CD14-positive monocyte (primary cell): ENCODE results near the gene MYO7A. TPM values are rescaled to one million over a fixed set of nuclear protein-coding genes. Genes with fewer than 3 reads are reported as not detected.

Source experiments
- DNase-seq, 3 donors: peaks; one replicate each; pipeline ENCODE4 v3.0.0-alpha.2; 2011 to 2022
- H2AFZ ChIP-seq: 2 replicates; pipeline ENCODE4 v1.6.0; 2012; ENCODE audit warnings: mild to moderate bottlenecking, low read depth, low read length, inconsistent platforms; ENCODE audit not compliant: insufficient read depth, poor library complexity, severe bottlenecking
- H3K27ac ChIP-seq, 2 donors: 1 replicate in 1 of 2; 2 replicates in 1 of 2; pipeline ENCODE4 v1.5.1; 2012 to 2013; ENCODE audit warnings: low read length in 2 of 2, control low read depth in 1 of 2, inconsistent platforms in 1 of 2, low read depth in 1 of 2, mild to moderate bottlenecking in 1 of 2
- H3K27me3 ChIP-seq, 2 donors: one replicate each; pipeline versions ENCODE4 v1.6.0 to v1.6.1; 2011 to 2013; ENCODE audit warnings: low read length in 2 of 2; ENCODE audit not compliant: control insufficient read depth in 2 of 2, insufficient read depth in 2 of 2
- H3K36me3 ChIP-seq, 2 donors: replicated peaks in 1 of 2; 1 replicate in 1 of 2; 2 replicates in 1 of 2; pipeline versions ENCODE4 v1.5.1 to v1.6.1; 2012 to 2013; ENCODE audit warnings: low read length in 2 of 2, control low read depth in 1 of 2, inconsistent platforms in 1 of 2, mild to moderate bottlenecking in 1 of 2; ENCODE audit not compliant: insufficient read depth in 2 of 2, control insufficient read depth in 1 of 2
- H3K4me1 ChIP-seq, 2 donors: 1 replicate in 1 of 2; 2 replicates in 1 of 2; pipeline versions ENCODE4 v1.5.1 to v1.6.1; 2012 to 2013; ENCODE audit warnings: low read length in 2 of 2, control low read depth in 1 of 2, inconsistent platforms in 1 of 2, mild to moderate bottlenecking in 1 of 2, moderate library complexity in 1 of 2; ENCODE audit not compliant: insufficient read depth in 2 of 2, control insufficient read depth in 1 of 2
- H3K4me2 ChIP-seq: replicated peaks from 2 replicates; pipeline ENCODE3; 2012; ENCODE audit warnings: low read length, moderate library complexity, mild to moderate bottlenecking; ENCODE audit not compliant: poor library complexity, severe bottlenecking; ENCODE audit errors: extremely low read depth
- H3K4me3 ChIP-seq, 3 experiments: fragments of 200-600 bp in 1 of 3; sonication (generic) in 1 of 3; replicated peaks in 1 of 3; 1 replicate in 2 of 3; 2 replicates in 1 of 3; pipeline ENCODE4 v1.5.1; 2011 to 2013; ENCODE audit warnings: low read length in 3 of 3, mild to moderate bottlenecking in 3 of 3, control low read depth in 2 of 3, low read depth in 2 of 3, inconsistent platforms in 1 of 3, moderate library complexity in 1 of 3
- H3K79me2 ChIP-seq: 2 replicates; pipeline ENCODE4 v1.6.0; 2012; ENCODE audit warnings: mild to moderate bottlenecking, control low read depth, inconsistent platforms, low read length, moderate library complexity; ENCODE audit not compliant: insufficient read depth
- H3K9ac ChIP-seq: 2 replicates; pipeline ENCODE4 v1.6.0; 2017; ENCODE audit warnings: low read length, mild to moderate bottlenecking; ENCODE audit not compliant: insufficient read depth, poor library complexity, severe bottlenecking
- H3K9me3 ChIP-seq, 2 donors: replicated peaks in 1 of 2; 1 replicate in 1 of 2; 2 replicates in 1 of 2; pipeline versions ENCODE4 v1.5.1 to v1.6.1; 2012 to 2013; ENCODE audit warnings: low read length in 2 of 2, control low read depth in 1 of 2; ENCODE audit not compliant: control insufficient read depth in 1 of 2, insufficient read depth in 1 of 2
- H4K20me1 ChIP-seq: 2 replicates; pipeline ENCODE4 v1.6.0; 2012; ENCODE audit warnings: mild to moderate bottlenecking, low read length, control low read depth, moderate library complexity; ENCODE audit not compliant: insufficient read depth
- H3K27ac Mint-ChIP-seq, 7 donors: one replicate each; pipeline ENCODE4 v1.8.0; 2020; ENCODE audit warnings: mild to moderate bottlenecking in 7 of 7, mixed read lengths in 7 of 7, moderate library complexity in 6 of 7, inconsistent platforms in 2 of 7
- H3K27me3 Mint-ChIP-seq, 3 donors: one replicate each; pipeline ENCODE4 v1.8.0; 2021 to 2022; ENCODE audit warnings: low read depth in 3 of 3, mild to moderate bottlenecking in 3 of 3, mixed read lengths in 3 of 3, moderate library complexity in 3 of 3, inconsistent platforms in 1 of 3
- H3K36me3 Mint-ChIP-seq, 2 donors: one replicate each; pipeline ENCODE4 v1.8.0; 2020; ENCODE audit warnings: mixed read lengths in 2 of 2, inconsistent platforms in 1 of 2, mild to moderate bottlenecking in 1 of 2
- H3K4me1 Mint-ChIP-seq: one replicate; pipeline ENCODE4 v1.8.0; 2020; ENCODE audit warnings: mild to moderate bottlenecking, mixed read lengths
- H3K4me3 Mint-ChIP-seq, 2 donors: one replicate each; pipeline ENCODE4 v1.8.0; 2020; ENCODE audit warnings: mild to moderate bottlenecking in 2 of 2, mixed read lengths in 2 of 2, moderate library complexity in 1 of 2
- H3K9me3 Mint-ChIP-seq, 7 donors: one replicate each; pipeline ENCODE4 v1.8.0; 2020 to 2022; ENCODE audit warnings: mixed read lengths in 7 of 7, mild to moderate bottlenecking in 6 of 7, moderate library complexity in 6 of 7, inconsistent platforms in 2 of 7
- CTCF ChIP-seq: fragments of 200-600 bp; IDR thresholded peaks from one replicate; pipeline ENCODE4 v1.8.0; 2022; ENCODE audit warnings: antibody characterized with exemption, mild to moderate bottlenecking
- WGBS: methylation state at CpG from one replicate; pipeline ENCODE4 v1.1.5; 2013; ENCODE audit warnings: missing lambda C conversion rate; ENCODE audit not compliant: insufficient coverage; 5-methylcytosine and 5-hydroxymethylcytosine counted together
- intact Hi-C, 2 donors: fragments of 100-400 bp; cut with micrococcal nuclease; formaldehyde crosslinking; loops; one replicate each; pipeline versions ENCODE4 v1.15.0 to v1.15.1; 2023
- polyA minus RNA-seq: library from RNA; depleted of rRNA, polyadenylated mRNA; stranded (reverse); fragments of >200 nt; gene quantifications from 2 replicates; pipeline ENCODE4 v1.2.3, GENCODE V29; 2012
- polyA plus RNA-seq, 3 donors: library from polyadenylated mRNA; depleted of rRNA in 1 of 3; unstranded in 2 of 3; stranded (reverse) in 1 of 3; fragments of 300-500 nt in 2 of 3; fragments of >200 nt in 1 of 3; fragmentation: Illumina TruSeq in 2 of 3; gene quantifications; 1 replicate in 2 of 3; 2 replicates in 1 of 3; pipeline ENCODE4 v1.2.3, GENCODE V29; 2012 to 2021
- total RNA-seq, 12 experiments: library from RNA in 1 of 12; stranded (reverse) in 1 of 12; fragments of 120-200 nt in 1 of 12; gene quantifications; one replicate each; pipeline ENCODE4 v1.2.4 and lab custom pipeline; 2013 to 2026; ENCODE audit warnings: mixed read lengths in 6 of 12, inconsistent platforms in 1 of 12

Gene MYO7A
- 9.2 TPM for total RNA-seq (2013)
- polyA plus RNA-seq (1 to 10 TPM; 3.5 to 7.8 (median 3.6) TPM), polyA minus RNA-seq (9.1 and 11.6 TPM in 2 replicates), total RNA-seq (lab: John Stamatoyannopoulos, UW) (2.1 to 12.6 (median 8.1) reads per million in 11 experiments)

- no peaks in the 10 kb centered on the region for H3K36me3 ChIP-seq
- 33% methylated on average over 15 of the region's 20 CpGs for WGBS
- Mint-ChIP-seq H3K4me1 (peaks cover 15% of the 10 kb centered on the region), H3K4me3 (peak within 1 kb of the TSS; percentile 67 to 78), H3K9me3 (peaks cover 0 to 3% (median 0%) of the 10 kb centered on the region in 7 donors), H3K27me3 (peaks cover 11 to 19% (median 14%) of the 10 kb centered on the region in 3 donors), H3K27ac (peak within 1 kb of the TSS in 1 of 7 donors; percentile 67), H3K36me3 (no peaks in the 10 kb centered on the region)
- TF ChIP-seq CTCF = no peak
- H3K27me3 ChIP-seq = peaks cover 0 to 13% of the 10 kb centered on the region in 2 donors
- H3K4me3 ChIP-seq = peak within 1 kb of the TSS; percentile 12 to 72 (median 31)
- peak within 1 kb of the TSS; percentile 79 for H2AFZ ChIP-seq
- no peaks in the 10 kb centered on the region for H3K79me2 ChIP-seq
- intact Hi-C loops = loop anchor here (1.0 to 10.0 kb wide), 3 partner anchors 59 to 487 kb away; no protein-coding TSS in a partner anchor
- peak within 1 kb of the TSS; percentile 51 for H3K9ac ChIP-seq
- no peak for DNase-seq
- H3K27ac ChIP-seq = no peak within 1 kb of the TSS
- H3K4me1 ChIP-seq = peaks cover 9 to 15% of the 10 kb centered on the region in 2 donors
- peak within 1 kb of the TSS; percentile 84 for H3K4me2 ChIP-seq
- H4K20me1 ChIP-seq = no peaks in the 10 kb centered on the region
- no peaks in the 10 kb centered on the region for H3K9me3 ChIP-seq
Observed at GRCh38 chr11:77127920-77128691, at the start of gene MYO7A. MYO7A (plus strand) TSS chr11:77128246; CDS start chr11:77130635, 2,389 bp downstream.

- no peak overlapping the region for H3K27ac Mint-ChIP-seq
- Histone ChIP-seq H3K79me2 (no peaks in the 10 kb centered on the region), H3K27me3 (no peaks in the 10 kb centered on the region), H3K9ac (no peak overlapping the region), H2AFZ (no peak overlapping the region), H3K9me3 (no peaks in the 10 kb centered on the region), H3K36me3 (no peaks in the 10 kb centered on the region), H3K4me3 (no peak overlapping the region), H3K4me2 (no peak overlapping the region), H3K4me1 (peaks cover 14 to 15% of the 10 kb centered on the region in 2 donors), H3K27ac (no peak overlapping the region), H4K20me1 (no peaks in the 10 kb centered on the region)
- H3K4me1 Mint-ChIP-seq = peaks cover 18% of the 10 kb centered on the region
- DNase-seq = no peak
- TF ChIP-seq CTCF = no peak
- H3K9me3 Mint-ChIP-seq = peaks cover 0 to 5% (median 0%) of the 10 kb centered on the region in 7 donors
- H3K4me3 Mint-ChIP-seq = no peak overlapping the region
- no CpG with 5 or more reads among the region's 2 CpGs for WGBS
- H3K36me3 Mint-ChIP-seq = no peaks in the 10 kb centered on the region
- intact Hi-C loops = loop anchor here in 1 of 2 donors (10.0 kb wide), 1 partner anchor 355 kb away; no protein-coding TSS in a partner anchor
- peaks cover 2 to 6% (median 5%) of the 10 kb centered on the region in 3 donors for H3K27me3 Mint-ChIP-seq
Observed at GRCh38 chr11:77079666-77080065, 48.4 kb upstream of the MYO7A start.
